Stimulated activated CD8-positive, alpha-beta memory T cell treated with anti-CD3 and anti-CD28 coated beads, Interleukin-7, amount 100 ng/mL, for 48 hours (primary cell): ENCODE data around the gene PFKFB4.

Experiments used
- DNase-seq, 2 donors: peaks; one replicate each; pipeline ENCODE4 v3.0.0-alpha.2; 2020; ENCODE audit warnings: low read depth in 1 of 2; ENCODE audit errors: extremely low read depth in 1 of 2

Gene PFKFB4

GRCh38 chr3:48585411-48585810 is 28.8 kb upstream of the PFKFB4 start:
- DNase-seq = no peak

GRCh38 chr3:48584836-48585235 is 28.2 kb upstream of the PFKFB4 start:
- no peak for DNase-seq

GRCh38 chr3:48581621-48582481 is 25.2 kb upstream of the PFKFB4 start:
- DNase-seq = no peak

- DNase-seq = no peak
These were observed 20.0 kb upstream of the PFKFB4 start for GRCh38 chr3:48576647-48577046.

GRCh38 chr3:48575366-48575765 is 18.8 kb upstream of the PFKFB4 start:
- no peak for DNase-seq

- no peak for DNase-seq
These were observed 17.5 kb upstream of the PFKFB4 start for GRCh38 chr3:48573973-48574585.

- no peak for DNase-seq
These were observed 15.9 kb upstream of the PFKFB4 start for GRCh38 chr3:48572517-48572916.

GRCh38 chr3:48571938-48572337 is 15.3 kb upstream of the PFKFB4 start:
- DNase-seq = no peak

GRCh38 chr3:48569808-48570450 is 13.3 kb upstream of the PFKFB4 start:
- no peak for DNase-seq

GRCh38 chr3:48569400-48569799 is 12.8 kb upstream of the PFKFB4 start:
- no peak for DNase-seq

GRCh38 chr3:48568476-48568875 is 11.9 kb upstream of the PFKFB4 start:
- no peak for DNase-seq

- no peak for DNase-seq
These were observed 10.9 kb upstream of the PFKFB4 start for GRCh38 chr3:48567500-48567899.

- DNase-seq = no peak
These were observed 10.5 kb upstream of the PFKFB4 start for GRCh38 chr3:48567090-48567489.

- DNase-seq = no peak
These were observed 9.8 kb upstream of the PFKFB4 start for GRCh38 chr3:48566401-48566760.

GRCh38 chr3:48565591-48566400 is 9.2 kb upstream of the PFKFB4 start:
- DNase-seq = no peak

- DNase-seq = no peak
These were observed 8.6 kb upstream of the PFKFB4 start for GRCh38 chr3:48565186-48565585.

- DNase-seq = no peak
These were observed 8.1 kb upstream of the PFKFB4 start for GRCh38 chr3:48564667-48565066.

GRCh38 chr3:48564022-48564421 is 7.4 kb upstream of the PFKFB4 start:
- DNase-seq = peak; percentile 30 to 51

GRCh38 chr3:48563382-48563918 is 6.8 kb upstream of the PFKFB4 start, which contains the start of gene UCN2:
Gene UCN2 (minus strand): TSS chr3:48563781. CDS start chr3:48563124, 657 bp downstream.
- no peak for DNase-seq

- no peak for DNase-seq
These were observed 5.9 kb upstream of the PFKFB4 start for GRCh38 chr3:48562367-48563095.
